HG02840 (cell line): Measurements from ENCODE around the gene IRF2BP2.

Source experiments
- ATAC-seq: cut with Tn5 transposase; IDR thresholded peaks from one replicate; pipeline ENCODE4 v1.9.1; 2021; ENCODE audit warnings: mild to moderate bottlenecking, moderate library complexity, moderate number of reproducible peaks; ENCODE audit not compliant: unreplicated experiment, low FRiP score

IRF2BP2 gene

GRCh38 chr1:234585330-234586055 lies 24.5 kb downstream of the IRF2BP2 start:
- no peak for ATAC-seq

DNA sequence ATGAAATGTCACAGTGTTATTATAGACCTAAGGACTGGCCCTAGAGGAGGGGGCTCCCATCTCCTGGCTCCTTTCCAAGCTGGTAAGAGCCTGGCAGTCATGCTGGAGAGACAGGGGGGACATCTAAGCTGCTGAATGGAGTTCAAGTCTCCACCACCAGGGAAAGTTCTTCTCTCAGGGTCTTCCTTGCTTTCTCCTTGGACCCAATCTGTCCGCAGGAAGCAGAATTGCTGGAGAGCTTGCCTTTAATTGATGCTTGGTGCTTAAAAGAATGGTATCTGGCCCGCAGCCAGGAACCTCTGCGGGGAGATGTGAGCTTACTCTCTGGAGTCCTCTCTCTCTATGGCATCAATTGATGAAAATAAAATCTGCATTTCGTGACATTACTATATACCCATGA lies 25.1 kb downstream of the IRF2BP2 start:
- no peak for ATAC-seq

DNA sequence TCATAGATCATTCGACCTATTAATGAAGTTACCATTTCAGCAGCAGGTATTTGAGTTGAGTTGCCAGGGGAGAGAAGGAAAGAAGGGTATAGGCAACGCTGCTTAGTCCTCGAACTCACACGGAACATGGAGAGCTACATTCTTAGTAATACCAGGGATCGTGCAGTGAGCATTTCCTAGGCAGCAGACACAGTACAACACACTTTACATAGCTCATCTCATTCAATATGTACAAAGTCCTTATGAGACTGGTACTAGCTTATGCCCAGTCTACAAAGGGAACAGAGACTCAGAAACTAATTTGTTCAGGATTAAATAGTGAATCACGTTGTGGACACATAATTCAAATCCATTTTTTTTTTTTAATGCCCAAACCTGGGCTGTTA lies 25.6 kb downstream of the IRF2BP2 start:
- no peak for ATAC-seq

DNA sequence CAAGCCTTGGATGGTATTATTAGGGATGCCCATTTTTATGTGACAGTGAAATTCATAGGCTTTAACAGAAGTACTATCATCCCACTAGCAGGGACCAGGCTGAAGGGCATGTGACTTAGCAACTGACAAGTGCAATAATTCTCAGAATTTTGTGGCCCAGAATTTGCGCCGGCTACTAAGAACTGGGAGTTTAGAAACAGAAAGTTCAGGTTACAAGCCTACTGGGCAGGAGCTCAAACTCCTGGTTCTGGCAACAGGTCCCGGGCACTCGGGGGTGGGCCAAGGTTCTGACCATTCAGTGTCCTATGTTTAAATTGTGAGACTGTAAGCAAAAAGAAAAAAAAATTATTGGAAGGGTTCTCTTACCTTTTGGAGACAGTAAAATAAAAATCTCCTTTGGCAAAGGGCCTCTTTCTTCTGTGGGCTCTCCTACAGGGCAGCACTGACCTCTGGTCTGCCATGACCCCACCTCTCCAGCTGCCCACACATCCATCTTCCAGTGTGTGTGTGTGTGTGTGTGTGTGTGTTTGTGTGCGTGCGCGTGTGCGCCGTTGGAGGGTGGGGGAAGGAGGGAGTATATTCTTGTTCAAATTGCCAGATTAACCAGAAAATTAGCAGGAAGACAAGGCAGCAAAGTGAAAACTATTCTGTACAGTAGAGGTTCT lies 26.1 kb downstream of the IRF2BP2 start:
- no peak for ATAC-seq

GRCh38 chr1:234582681-234583301 lies 27.2 kb downstream of the IRF2BP2 start:
- ATAC-seq, result no peak

GRCh38 chr1:234582186-234582585 lies 27.8 kb downstream of the IRF2BP2 start:
- ATAC-seq, result no peak

GRCh38 chr1:234581063-234581714 lies 28.8 kb downstream of the IRF2BP2 start:
- no peak for ATAC-seq

GRCh38 chr1:234579967-234580366 lies 30.0 kb downstream of the IRF2BP2 start:
- no peak for ATAC-seq

GRCh38 chr1:234578735-234579134 lies 31.2 kb downstream of the IRF2BP2 start:
- ATAC-seq, result no peak

- no peak for ATAC-seq
Observed at GRCh38 chr1:234578087-234578486, 31.9 kb downstream of the IRF2BP2 start.

DNA sequence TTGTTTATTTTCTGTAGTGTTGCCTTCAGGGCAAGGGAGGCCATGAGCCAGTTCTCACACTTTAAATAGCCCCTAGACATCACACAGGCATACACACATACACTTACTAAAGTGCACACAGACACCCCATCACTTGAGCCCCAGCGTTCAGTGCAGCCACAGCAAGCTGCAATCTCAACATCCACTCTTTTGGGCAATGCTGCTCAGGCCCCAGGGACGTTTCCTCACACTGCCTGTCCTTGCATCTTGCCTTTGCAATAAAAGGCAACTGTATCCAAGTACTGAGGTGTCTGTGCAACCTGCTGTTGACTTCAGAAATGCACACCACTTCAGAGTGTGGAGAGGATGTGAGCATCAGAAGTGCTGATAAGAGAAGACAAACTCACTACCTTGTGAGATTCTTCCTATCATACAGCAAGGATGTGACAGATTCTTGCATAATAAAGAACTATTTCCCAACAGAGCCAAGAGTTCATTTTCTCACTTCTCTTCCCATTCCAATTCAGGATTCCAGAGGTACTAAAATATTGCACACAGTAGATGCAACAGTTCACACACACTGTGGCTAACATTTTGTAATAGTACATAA lies 36.2 kb downstream of the IRF2BP2 start:
- ATAC-seq, result no peak

DNA sequence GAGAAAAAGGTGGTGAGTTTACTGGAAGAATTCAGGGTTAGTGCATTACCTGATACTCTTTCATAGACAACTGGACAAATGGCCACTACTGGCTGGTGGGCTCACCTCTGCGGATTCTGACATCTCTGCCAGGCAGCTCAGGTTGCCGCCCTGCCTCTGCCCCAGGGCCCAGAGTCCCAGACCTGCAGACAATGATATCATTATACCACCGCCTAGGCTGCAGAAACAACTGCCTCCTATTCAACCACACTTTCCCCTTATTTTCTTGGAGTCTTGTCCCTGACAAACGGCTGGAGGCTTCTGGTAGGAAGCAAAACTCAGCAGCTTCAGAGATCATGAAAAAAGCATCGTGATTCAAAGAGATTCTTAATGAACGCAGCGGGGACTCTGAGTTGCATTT lies 37.0 kb downstream of the IRF2BP2 start:
- no peak for ATAC-seq

GRCh38 chr1:234571702-234572101 lies 38.3 kb downstream of the IRF2BP2 start:
- no peak for ATAC-seq

GRCh38 chr1:234570329-234571120 lies 39.5 kb downstream of the IRF2BP2 start:
- no peak for ATAC-seq

- no peak for ATAC-seq
Observed at GRCh38 chr1:234568345-234568744, 41.6 kb downstream of the IRF2BP2 start.

GRCh38 chr1:234565132-234565531 lies 44.8 kb downstream of the IRF2BP2 start:
- ATAC-seq, result no peak

DNA sequence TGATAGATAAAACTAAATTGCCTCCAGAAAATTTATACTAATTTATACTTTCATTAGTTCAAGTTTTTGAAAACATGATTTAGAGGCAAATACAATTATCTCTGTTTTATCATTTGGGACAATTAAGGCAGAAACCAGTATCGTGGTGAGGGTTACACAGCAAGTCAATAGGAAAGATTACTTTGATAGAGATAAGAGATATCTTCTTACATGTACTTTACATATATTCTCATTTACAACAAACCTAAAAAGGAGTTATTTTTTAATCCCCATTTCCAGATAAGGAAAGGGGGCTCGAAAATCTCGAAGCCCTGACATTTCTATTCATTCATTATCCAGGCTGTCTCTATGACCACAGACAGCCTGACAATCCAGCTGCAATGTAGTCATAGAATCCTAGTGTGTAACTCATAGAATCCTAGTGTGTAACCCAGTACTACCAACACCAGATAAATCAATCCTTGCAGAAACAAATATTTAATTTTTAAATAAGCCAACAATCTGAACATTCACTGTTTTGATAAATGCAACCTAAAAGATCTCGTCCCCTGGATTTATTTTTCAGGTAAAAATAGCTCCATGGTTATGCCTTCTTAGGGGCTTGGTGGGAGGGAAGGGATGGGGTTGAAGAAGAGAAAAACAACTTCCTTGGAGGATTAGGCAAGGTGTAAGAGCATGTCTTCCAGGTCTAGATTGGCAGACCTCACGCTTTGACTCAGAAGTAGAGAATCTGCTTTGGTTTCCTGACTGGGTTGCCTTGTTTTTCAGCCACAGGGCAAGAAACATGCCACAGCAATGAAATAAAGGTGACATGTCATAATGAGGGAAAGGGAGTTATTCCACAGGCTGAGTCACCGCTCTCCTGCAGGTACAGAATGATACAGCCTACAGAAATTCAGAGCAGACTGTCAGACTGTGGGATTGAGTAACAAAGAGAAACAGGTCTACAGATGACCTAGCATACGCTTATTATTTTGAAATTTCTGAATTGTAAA lies 45.6 kb downstream of the IRF2BP2 start:
- ATAC-seq, result no peak

DNA sequence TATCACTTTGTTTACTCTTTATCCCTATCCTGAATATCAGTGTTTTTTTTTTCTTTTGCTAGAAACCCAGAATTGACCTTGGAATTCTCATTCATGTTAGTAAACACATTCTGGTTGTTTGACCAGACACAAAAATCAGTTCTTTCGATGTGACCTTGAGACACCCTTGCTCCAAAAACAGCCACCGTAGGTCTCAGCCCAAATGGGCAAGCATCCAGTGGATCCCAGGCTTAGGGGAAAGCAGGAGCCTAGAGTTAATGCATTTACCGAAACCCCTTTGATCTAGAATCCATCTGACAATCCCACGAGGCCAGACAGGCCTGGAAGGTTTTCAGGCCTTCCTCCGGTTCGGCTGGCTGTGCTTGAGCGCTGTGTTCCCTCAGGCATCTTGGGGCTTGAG lies 47.6 kb downstream of the IRF2BP2 start:
- ATAC-seq, result no peak

GRCh38 chr1:234561319-234561718 lies 48.7 kb downstream of the IRF2BP2 start:
- no peak for ATAC-seq
